HepG2 (cell line): Measurements from ENCODE around the gene CPZ. TPM values are rescaled to one million over a fixed set of nuclear protein-coding genes. Genes with fewer than 3 reads are reported as not detected.

ENCODE experiments used
- ATAC-seq: fragments of 200-7000 bp; cut with Tn5 transposase; 3 replicates; pipeline ENCODE4 v1.9.1; 2020; ENCODE audit warnings: mild to moderate bottlenecking, moderate library complexity
- BruUV-seq: library from RNA; stranded (reverse); fragments of 400-500 nt; replicated peaks from 2 replicates; lab custom pipeline; 2021; lab: Mats Ljungman, UMichigan
- CTCF ChIA-PET: fragments of 300-600 bp; formaldehyde crosslinking; extraction: SDS; loops from one replicate; lab custom pipeline; 2021; ENCODE audit warnings: low total read pairs, inconsistent platforms, low intra/inter-chr PET ratio; lab: Yijun Ruan, JAX
- POLR2A ChIA-PET: fragments of 350-600 bp; sonication (Branson Sonifier 250); formaldehyde crosslinking; loops from one replicate; lab custom pipeline; 2020; ENCODE audit warnings: antibody characterized with exemption, inconsistent platforms; lab: Yijun Ruan, JAX
- DNase-seq: peaks from one replicate; pipeline ENCODE4 v3.0.0-alpha.2; 2015; ENCODE audit warnings: low spot score
- FAIRE-seq: peaks from 3 replicates; lab custom pipeline; 2011; peaks lifted over from hg19 to GRCh38; lab: Jason Lieb, UNC
- H2AFZ ChIP-seq: one replicate; pipeline ENCODE4 v1.6.1; 2011; ENCODE audit warnings: low read length, inconsistent platforms
- H3K27ac ChIP-seq: fragments of 300-600 bp; 3 replicates; pipeline ENCODE4 v1.8.0; 2011; ENCODE audit warnings: mixed run types, mild to moderate bottlenecking, mixed read lengths, low read length, inconsistent platforms; ENCODE audit not compliant: insufficient read depth; ENCODE audit errors: extremely low read length
- H3K27me3 ChIP-seq, 2 experiments: fragments of 200-600 bp in 1 of 2; 2 replicates in 1 of 2; 3 replicates in 1 of 2; pipeline versions ENCODE4 v1.6.0 to v1.8.0; 2011; ENCODE audit warnings: low read length in 2 of 2, mild to moderate bottlenecking in 2 of 2, moderate library complexity in 2 of 2, inconsistent platforms in 1 of 2; ENCODE audit not compliant: insufficient read depth in 2 of 2, control insufficient read depth in 1 of 2
- H3K36me3 ChIP-seq, 2 experiments: fragments of 200-600 bp in 1 of 2; replicated peaks in 1 of 2; 2 replicates in 1 of 2; 3 replicates in 1 of 2; pipeline versions ENCODE4 v1.5.1 to v1.8.0; 2011; ENCODE audit warnings: low read length in 2 of 2, inconsistent platforms in 1 of 2; ENCODE audit not compliant: insufficient read depth in 2 of 2, control insufficient read depth in 1 of 2
- H3K4me1 ChIP-seq: 2 replicates; pipeline ENCODE4 v1.5.1; 2012; ENCODE audit warnings: low read length, inconsistent platforms; ENCODE audit not compliant: insufficient read depth
- H3K4me2 ChIP-seq: 2 replicates; pipeline ENCODE4 v1.6.0; 2011; ENCODE audit warnings: low read depth, low read length, inconsistent platforms
- H3K4me3 ChIP-seq, 3 experiments: fragments of 200-600 bp in 1 of 3; sonication (generic), shearing (Covaris generic) in 1 of 3; replicated peaks in 1 of 3; 2 replicates each; pipeline ENCODE4 v1.5.1; 2011 to 2016; ENCODE audit warnings: low read length in 3 of 3, inconsistent platforms in 2 of 3, low read depth in 2 of 3, mild to moderate bottlenecking in 2 of 3, control low read depth in 1 of 3, mixed read lengths in 1 of 3; ENCODE audit not compliant: insufficient read depth in 1 of 3
- H3K79me2 ChIP-seq: one replicate; pipeline ENCODE4 v1.6.1; 2011; ENCODE audit warnings: low read length, inconsistent platforms; ENCODE audit not compliant: insufficient read depth
- H3K9ac ChIP-seq: 2 replicates; pipeline ENCODE4 v1.6.0; 2011; ENCODE audit warnings: mild to moderate bottlenecking, low read depth, low read length, inconsistent platforms; ENCODE audit not compliant: insufficient read depth
- H3K9me3 ChIP-seq: 2 replicates; pipeline ENCODE4 v1.5.1; 2012; ENCODE audit warnings: mild to moderate bottlenecking, low read length
- H4K20me1 ChIP-seq: 2 replicates; pipeline ENCODE4 v1.6.0; 2011; ENCODE audit warnings: inconsistent platforms, mild to moderate bottlenecking, low read length, moderate library complexity; ENCODE audit not compliant: insufficient read depth
- MEIS1 ChIP-seq: sonication (generic); formaldehyde crosslinking; IDR thresholded peaks from 2 replicates; pipeline ENCODE4 v1.9.0; 2021; ENCODE audit warnings: mild to moderate bottlenecking, missing genetic modification reagents, moderate library complexity, borderline replicate concordance
- PPARG ChIP-seq: conservative IDR thresholded peaks from 2 replicates; pipeline ENCODE4 v1.6.1; 2016; ENCODE audit warnings: missing biosample characterization, missing genetic modification reagents
- PRPF4 ChIP-seq: fragments of 200-400 bp; formaldehyde crosslinking; IDR thresholded peaks from 2 replicates; pipeline ENCODE4 v1.6.1; 2016; ENCODE audit warnings: low read length, low read depth; ENCODE audit not compliant: poor library complexity, severe bottlenecking
- RARA ChIP-seq: IDR thresholded peaks from 2 replicates; pipeline ENCODE4 v1.6.1; 2016; ENCODE audit warnings: missing genetic modification reagents, missing compliant biosample characterization
- RNF2 ChIP-seq: fragments of 450-650 bp; conservative IDR thresholded peaks from 2 replicates; pipeline ENCODE4 v1.6.1; 2016; ENCODE audit warnings: low read depth
- SMYD3 ChIP-seq: sonication (generic); formaldehyde crosslinking; IDR thresholded peaks from 2 replicates; pipeline ENCODE4 v1.8.1; 2023; ENCODE audit warnings: mild to moderate bottlenecking, missing genetic modification reagents
- U2AF1 ChIP-seq: fragments of 200-400 bp; formaldehyde crosslinking; optimal IDR thresholded peaks from 2 replicates; pipeline ENCODE3; 2017; ENCODE audit warnings: mild to moderate bottlenecking, low read depth, low read length
- ZBTB21 ChIP-seq: sonication (generic); formaldehyde crosslinking; IDR thresholded peaks from 2 replicates; pipeline ENCODE4 v1.4.0; 2020; ENCODE audit warnings: missing genetic modification reagents
- ZFAT ChIP-seq: sonication (generic); formaldehyde crosslinking; conservative IDR thresholded peaks from 2 replicates; pipeline ENCODE4 v1.8.1; 2023; ENCODE audit warnings: missing genetic modification reagents, inconsistent platforms
- ZNF12 ChIP-seq: sonication (generic); formaldehyde crosslinking; IDR thresholded peaks from 2 replicates; pipeline ENCODE4 v1.5.0; 2020; ENCODE audit warnings: missing genetic modification reagents
- ZNF263 ChIP-seq: sonication (generic); formaldehyde crosslinking; IDR thresholded peaks from 2 replicates; pipeline ENCODE4 v1.4.0; 2020; ENCODE audit warnings: missing genetic modification reagents
- ZNF564 ChIP-seq: sonication (generic); formaldehyde crosslinking; IDR thresholded peaks from 2 replicates; pipeline ENCODE4 v1.8.1; 2023; ENCODE audit warnings: mild to moderate bottlenecking, missing genetic modification reagents
- ZNF737 ChIP-seq: sonication (generic); formaldehyde crosslinking; IDR thresholded peaks from 2 replicates; pipeline ENCODE4 v1.5.0; 2020; ENCODE audit warnings: missing genetic modification reagents, mild to moderate bottlenecking, borderline replicate concordance
- ZNF749 ChIP-seq: sonication (generic); formaldehyde crosslinking; IDR thresholded peaks from 2 replicates; pipeline ENCODE4 v1.8.0; 2022; ENCODE audit warnings: mild to moderate bottlenecking, missing genetic modification reagents, moderate library complexity, borderline replicate concordance
- ZNF839 ChIP-seq: sonication (generic); formaldehyde crosslinking; IDR thresholded peaks from 2 replicates; pipeline ENCODE4 v1.4.0; 2020; ENCODE audit warnings: missing genetic modification reagents, mild to moderate bottlenecking, borderline replicate concordance
- WGBS: methylation state at CpG from one replicate; pipeline ENCODE4 v1.1.6; 2017; ENCODE audit warnings: low lambda C conversion rate; 5-methylcytosine and 5-hydroxymethylcytosine counted together
- in situ Hi-C: cut with HindIII; loops from 2 replicates; pipeline ENCODE4 v1.10.0; 2017; ENCODE audit warnings: low pct_unique_long_range_greater_than_20kb; ENCODE audit not compliant: extremely low pct_ligation_motif_present
- intact Hi-C: fragments of 100-400 bp; cut with micrococcal nuclease; formaldehyde crosslinking; loops from one replicate; pipeline ENCODE4 v1.10.0; 2022; ENCODE audit not compliant: unreplicated experiment
- polyA plus RNA-seq, 8 experiments: library from polyadenylated mRNA; depleted of rRNA in 3 of 8; stranded (reverse) in 7 of 8; unstranded in 1 of 8; fragments of >200 nt; fragmentation: Illumina TruSeq in 4 of 8; extraction: Trizol in 4 of 8; gene quantifications; 2 replicates each; pipeline versions ENCODE4 v1.2.1 to v1.2.3, GENCODE V29; 2011 to 2016; ENCODE audit warnings: low read depth in 4 of 8, missing spikeins in 1 of 8, mixed read lengths in 1 of 8; ENCODE audit not compliant: insufficient read depth in 1 of 8
- total RNA-seq, 5 experiments: library from RNA; depleted of rRNA; stranded (reverse); fragments of >200 nt; fragmentation: Illumina TruSeq; extraction: Trizol; gene quantifications; 2 replicates each; pipeline ENCODE4 v1.2.3, GENCODE V29; 2016; ENCODE audit warnings: low read depth in 1 of 5
- TF ChIP-seq, protein P1 (sequence below): sonication (generic); formaldehyde crosslinking; IDR thresholded peaks from 2 replicates; pipeline ENCODE4 v1.5.0; 2020; ENCODE audit warnings: missing genetic modification reagents, mild to moderate bottlenecking, borderline replicate concordance
- TF ChIP-seq, protein P2 (sequence below): sonication (generic); formaldehyde crosslinking; IDR thresholded peaks from 2 replicates; pipeline ENCODE4 v1.4.0; 2020; ENCODE audit warnings: missing genetic modification reagents
- TF ChIP-seq, protein P3 (sequence below): IDR thresholded peaks from 2 replicates; pipeline ENCODE4 v1.6.1; 2016; ENCODE audit warnings: missing compliant biosample characterization, missing genetic modification reagents, borderline replicate concordance

CPZ gene
- total and polyA plus RNA-seq, 2 of the 13 experiments (the other 11 are each of a cell fraction or from before 2014, with no cell fraction given), result 0.58 to 0.61 TPM

DNA sequence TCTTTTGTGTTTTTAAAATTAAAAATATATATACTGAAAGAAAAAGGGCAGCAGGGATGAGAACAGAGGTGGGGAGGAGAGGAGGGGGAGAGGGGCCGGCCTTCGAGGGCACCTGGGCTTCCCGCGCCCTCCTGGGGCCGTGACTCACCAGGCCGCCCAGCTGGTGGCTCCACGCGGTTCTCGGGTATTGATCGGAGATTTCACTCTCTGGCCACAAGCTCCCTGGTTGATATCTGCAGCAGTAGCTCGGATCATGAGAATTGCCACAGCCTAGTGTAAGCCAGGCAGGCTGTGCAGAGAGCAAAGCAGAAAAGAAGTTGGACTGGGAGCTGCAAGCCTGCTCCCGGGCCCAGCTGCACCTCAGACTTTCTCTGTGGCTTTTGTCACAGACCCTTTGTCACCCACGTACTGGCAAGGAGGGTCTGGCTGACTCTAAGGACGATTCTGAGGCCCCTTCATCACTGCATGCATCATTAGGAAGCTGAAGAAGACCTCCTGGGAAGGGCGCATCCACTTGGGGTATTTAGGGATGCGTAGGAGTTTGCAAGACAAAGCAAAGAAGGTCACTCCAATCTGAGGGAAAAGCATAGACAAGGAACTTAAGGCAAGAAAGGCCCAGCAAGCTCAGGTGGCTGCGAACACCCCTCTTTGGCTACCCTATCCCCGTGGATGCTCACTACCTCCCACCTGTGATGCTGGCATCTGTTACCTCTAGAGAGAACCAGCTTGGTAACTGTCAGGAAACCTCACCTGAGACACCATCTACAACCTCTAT is 71.7 kb downstream of the CPZ start (continued):
- TF ChIP-seq, protein P1, sequence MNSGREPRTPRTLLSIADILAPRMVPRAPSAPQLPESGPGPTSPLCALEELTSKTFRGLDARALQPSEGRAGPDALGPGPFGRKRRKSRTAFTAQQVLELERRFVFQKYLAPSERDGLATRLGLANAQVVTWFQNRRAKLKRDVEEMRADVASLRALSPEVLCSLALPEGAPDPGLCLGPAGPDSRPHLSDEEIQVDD (CRISPR knock-in tag), result no peak
- no peak for TF ChIP-seq U2AF1

DNA sequence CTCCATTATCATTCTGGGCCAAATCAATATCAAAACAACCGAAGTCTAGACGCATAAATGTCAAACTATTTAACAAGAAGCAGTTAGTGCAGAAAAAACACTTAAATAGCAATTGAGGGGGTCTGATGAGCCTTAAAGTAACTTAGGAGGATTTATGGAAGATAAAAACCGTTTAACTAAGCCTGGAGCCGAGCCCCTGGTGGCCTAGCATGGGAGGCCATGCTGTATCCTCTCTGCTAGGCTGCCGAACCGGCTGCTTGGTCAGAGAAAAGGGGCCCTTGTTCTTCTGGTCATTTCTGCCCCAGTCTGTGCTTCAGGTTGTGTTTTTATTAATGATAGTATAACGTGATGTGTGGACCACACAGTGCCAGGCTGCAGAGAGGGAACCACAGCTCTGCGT is 72.4 kb downstream of the CPZ start:
- H3K36me3 ChIP-seq, result no peaks in the 10 kb centered on the region
- H2AFZ ChIP-seq, result no peak overlapping the region
- no peak overlapping the region for H3K4me3 ChIP-seq
- ChIA-PET POLR2A (no interaction called here), CTCF (no interaction called here)
- no peak overlapping the region for H3K27ac ChIP-seq
- H4K20me1 ChIP-seq, result no peaks in the 10 kb centered on the region
- no TSS peak for BruUV-seq
- no peaks in the 10 kb centered on the region for H3K79me2 ChIP-seq
- H3K4me2 ChIP-seq, result no peak overlapping the region
- TF ChIP-seq ZNF12 (CRISPR knock-in tag) (no peak), ZBTB21 (CRISPR knock-in tag) (no peak), ZNF749 (CRISPR knock-in tag) (no peak), ZNF263 (CRISPR knock-in tag) (no peak), PRPF4 (no peak), RNF2 (no peak), ZNF564 (no peak), SMYD3 (no peak), ZNF839 (CRISPR knock-in tag) (no peak), ZFAT (CRISPR knock-in tag) (no peak), ZNF737 (no peak), PPARG (CRISPR knock-in tag) (no peak), MEIS1 (CRISPR knock-in tag) (no peak), RARA (CRISPR knock-in tag) (no peak)
- TF ChIP-seq, protein P2, sequence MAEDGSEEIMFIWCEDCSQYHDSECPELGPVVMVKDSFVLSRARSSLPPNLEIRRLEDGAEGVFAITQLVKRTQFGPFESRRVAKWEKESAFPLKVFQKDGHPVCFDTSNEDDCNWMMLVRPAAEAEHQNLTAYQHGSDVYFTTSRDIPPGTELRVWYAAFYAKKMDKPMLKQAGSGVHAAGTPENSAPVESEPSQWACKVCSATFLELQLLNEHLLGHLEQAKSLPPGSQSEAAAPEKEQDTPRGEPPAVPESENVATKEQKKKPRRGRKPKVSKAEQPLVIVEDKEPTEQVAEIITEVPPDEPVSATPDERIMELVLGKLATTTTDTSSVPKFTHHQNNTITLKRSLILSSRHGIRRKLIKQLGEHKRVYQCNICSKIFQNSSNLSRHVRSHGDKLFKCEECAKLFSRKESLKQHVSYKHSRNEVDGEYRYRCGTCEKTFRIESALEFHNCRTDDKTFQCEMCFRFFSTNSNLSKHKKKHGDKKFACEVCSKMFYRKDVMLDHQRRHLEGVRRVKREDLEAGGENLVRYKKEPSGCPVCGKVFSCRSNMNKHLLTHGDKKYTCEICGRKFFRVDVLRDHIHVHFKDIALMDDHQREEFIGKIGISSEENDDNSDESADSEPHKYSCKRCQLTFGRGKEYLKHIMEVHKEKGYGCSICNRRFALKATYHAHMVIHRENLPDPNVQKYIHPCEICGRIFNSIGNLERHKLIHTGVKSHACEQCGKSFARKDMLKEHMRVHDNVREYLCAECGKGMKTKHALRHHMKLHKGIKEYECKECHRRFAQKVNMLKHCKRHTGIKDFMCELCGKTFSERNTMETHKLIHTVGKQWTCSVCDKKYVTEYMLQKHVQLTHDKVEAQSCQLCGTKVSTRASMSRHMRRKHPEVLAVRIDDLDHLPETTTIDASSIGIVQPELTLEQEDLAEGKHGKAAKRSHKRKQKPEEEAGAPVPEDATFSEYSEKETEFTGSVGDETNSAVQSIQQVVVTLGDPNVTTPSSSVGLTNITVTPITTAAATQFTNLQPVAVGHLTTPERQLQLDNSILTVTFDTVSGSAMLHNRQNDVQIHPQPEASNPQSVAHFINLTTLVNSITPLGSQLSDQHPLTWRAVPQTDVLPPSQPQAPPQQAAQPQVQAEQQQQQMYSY (CRISPR knock-in tag), result no peak
- TF ChIP-seq, protein P3, sequence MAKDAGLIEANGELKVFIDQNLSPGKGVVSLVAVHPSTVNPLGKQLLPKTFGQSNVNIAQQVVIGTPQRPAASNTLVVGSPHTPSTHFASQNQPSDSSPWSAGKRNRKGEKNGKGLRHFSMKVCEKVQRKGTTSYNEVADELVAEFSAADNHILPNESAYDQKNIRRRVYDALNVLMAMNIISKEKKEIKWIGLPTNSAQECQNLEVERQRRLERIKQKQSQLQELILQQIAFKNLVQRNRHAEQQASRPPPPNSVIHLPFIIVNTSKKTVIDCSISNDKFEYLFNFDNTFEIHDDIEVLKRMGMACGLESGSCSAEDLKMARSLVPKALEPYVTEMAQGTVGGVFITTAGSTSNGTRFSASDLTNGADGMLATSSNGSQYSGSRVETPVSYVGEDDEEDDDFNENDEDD, result no peak
- DNase-seq (no peak), FAIRE-seq (no peak), ATAC-seq (peak; percentile 51; the same call in 2 of the 3 replicates)
- H3K9ac ChIP-seq, result no peak overlapping the region
- peaks cover 0 to 20% of the 10 kb centered on the region in 2 experiments; a peak in 3 of 5 replicates for H3K27me3 ChIP-seq
- H3K4me1 ChIP-seq, result no peaks in the 10 kb centered on the region
- intact Hi-C loops (no loop called here), in situ Hi-C loops (no loop called here)
- no peaks in the 10 kb centered on the region for H3K9me3 ChIP-seq
- 4% methylated on average over 8 of the region's 8 CpGs for WGBS
